Ishikawa (cell line): ENCODE data around the gene RGMA.
A peak's percentile ranks its signal among the peaks of the same experiment; 100 is the strongest.

Source experiments
- CREB1 ChIP-seq: IDR thresholded peaks from 2 replicates; pipeline ENCODE4 v1.6.1; 2012; ENCODE audit warnings: low read depth
- NFIC ChIP-seq: IDR thresholded peaks from 2 replicates; pipeline ENCODE4 v1.6.1; 2012
- RAD21 ChIP-seq: IDR thresholded peaks from 2 replicates; pipeline ENCODE4 v1.6.1; 2012; ENCODE audit warnings: low read depth
- TCF12 ChIP-seq: IDR thresholded peaks from 2 replicates; pipeline ENCODE4 v1.6.1; 2012; ENCODE audit warnings: low read depth
- ZBTB7A ChIP-seq: IDR thresholded peaks from 2 replicates; pipeline ENCODE4 v1.6.1; 2012; ENCODE audit warnings: low read depth

DNA sequence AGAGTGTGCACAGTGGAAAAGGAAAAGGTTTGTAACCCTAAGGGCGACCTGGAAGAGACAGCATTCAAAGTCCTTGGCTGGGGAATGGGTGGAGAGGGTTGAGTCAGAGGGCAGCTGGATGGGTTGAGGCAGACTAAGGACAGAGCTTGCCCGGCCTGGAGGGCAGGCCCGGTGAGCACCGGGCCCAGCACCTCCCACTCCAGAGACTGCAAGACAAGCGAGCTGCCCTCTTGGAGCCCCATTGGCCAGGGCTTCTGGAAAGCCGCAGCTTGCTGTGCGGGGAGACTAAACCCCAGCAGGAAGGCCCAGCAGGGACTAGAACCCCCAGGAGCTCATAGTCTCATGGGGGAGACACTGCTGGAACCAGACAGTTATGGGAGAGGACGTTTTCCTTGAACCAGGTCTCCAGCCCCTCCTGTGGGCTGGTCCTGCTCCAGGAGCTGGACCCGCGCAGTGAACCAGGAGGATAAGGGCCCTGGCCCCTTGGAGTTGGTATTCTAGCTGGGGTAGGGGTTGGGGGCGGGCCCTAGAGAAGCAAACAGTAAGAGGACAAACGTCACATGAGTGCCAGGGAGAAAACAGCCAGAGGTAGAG lies 59.1 kb downstream of the RGMA start:
- TF ChIP-seq CREB1, result no peak
- no peak for TF ChIP-seq NFIC
- no peak for TF ChIP-seq RAD21
- TF ChIP-seq TCF12, result no peak
- TF ChIP-seq ZBTB7A, result 0 out of 2 replicates have a peak, but pooled peaks have one; percentile 4
